IPS-20b (cell line): ENCODE results near the gene NT5DC3.

Experiments
- H3K27ac ChIP-seq: one replicate; pipeline ENCODE4 v1.5.1; 2013; ENCODE audit warnings: low read length
- H3K27me3 ChIP-seq: 2 replicates; pipeline ENCODE4 v1.6.1; 2013; ENCODE audit warnings: mild to moderate bottlenecking, low read length, inconsistent platforms; ENCODE audit not compliant: insufficient read depth
- H3K36me3 ChIP-seq: 2 replicates; pipeline ENCODE4 v1.6.1; 2013; ENCODE audit warnings: low read depth, mild to moderate bottlenecking, inconsistent platforms, low read length, moderate library complexity; ENCODE audit not compliant: insufficient read depth
- H3K4me1 ChIP-seq: 2 replicates; pipeline ENCODE4 v1.6.1; 2013; ENCODE audit warnings: mild to moderate bottlenecking, control low read depth, inconsistent platforms, low read length, moderate library complexity; ENCODE audit not compliant: insufficient read depth
- H3K4me3 ChIP-seq: 2 replicates; pipeline ENCODE4 v1.5.1; 2013; ENCODE audit warnings: mild to moderate bottlenecking, low read length, inconsistent platforms
- H3K9ac ChIP-seq: 2 replicates; pipeline ENCODE4 v1.6.1; 2013; ENCODE audit warnings: low read depth, mild to moderate bottlenecking, inconsistent platforms, low read length, moderate library complexity
- H3K9me3 ChIP-seq: 2 replicates; pipeline ENCODE4 v1.6.1; 2013; ENCODE audit warnings: mild to moderate bottlenecking, low read depth, low read length, inconsistent platforms; ENCODE audit not compliant: insufficient read depth

NT5DC3 gene

GRCh38 chr12:103840876-103841689 is at the start of gene NT5DC3:
NT5DC3 (minus strand) TSS chr12:103841234; CDS start chr12:103841156, 78 bp downstream.
- Histone ChIP-seq H3K4me1 (no peaks in the 10 kb centered on the region; the same call in 1 of the 2 replicates), H3K4me3 (peak within 1 kb of the TSS; percentile 85), H3K27ac (peak within 1 kb of the TSS; percentile 51), H3K9me3 (no peaks in the 10 kb centered on the region), H3K9ac (peak within 1 kb of the TSS; percentile 83), H3K36me3 (no peaks in the 10 kb centered on the region), H3K27me3 (peaks cover 10% of the 10 kb centered on the region)

GRCh38 chr12:103887738-103888137 is 46.7 kb upstream of the NT5DC3 start:
- Histone ChIP-seq H3K27ac (no peak overlapping the region), H3K9me3 (no peaks in the 10 kb centered on the region), H3K36me3 (no peaks in the 10 kb centered on the region), H3K9ac (no peak overlapping the region), H3K27me3 (no peaks in the 10 kb centered on the region), H3K4me1 (no peaks in the 10 kb centered on the region), H3K4me3 (no peak overlapping the region)

GRCh38 chr12:103886195-103886797 is 45.3 kb upstream of the NT5DC3 start:
- Histone ChIP-seq H3K9ac (no peak overlapping the region), H3K27ac (no peak overlapping the region), H3K4me3 (no peak overlapping the region), H3K27me3 (no peaks in the 10 kb centered on the region), H3K36me3 (no peaks in the 10 kb centered on the region), H3K9me3 (no peaks in the 10 kb centered on the region), H3K4me1 (no peaks in the 10 kb centered on the region)

- H3K36me3 ChIP-seq, result no peaks in the 10 kb centered on the region
- no peak overlapping the region for H3K27ac ChIP-seq
- no peak overlapping the region for H3K4me3 ChIP-seq
- no peak overlapping the region for H3K9ac ChIP-seq
- no peaks in the 10 kb centered on the region for H3K4me1 ChIP-seq
- no peaks in the 10 kb centered on the region for H3K27me3 ChIP-seq
- H3K9me3 ChIP-seq, result no peaks in the 10 kb centered on the region
Measured at GRCh38 chr12:103884316-103884715, 43.3 kb upstream of the NT5DC3 start.

GRCh38 chr12:103883908-103884307 is 42.9 kb upstream of the NT5DC3 start:
- no peak overlapping the region for H3K27ac ChIP-seq
- no peaks in the 10 kb centered on the region for H3K27me3 ChIP-seq
- H3K36me3 ChIP-seq, result no peaks in the 10 kb centered on the region
- H3K4me1 ChIP-seq, result no peaks in the 10 kb centered on the region
- no peak overlapping the region for H3K9ac ChIP-seq
- no peak overlapping the region for H3K4me3 ChIP-seq
- H3K9me3 ChIP-seq, result no peaks in the 10 kb centered on the region

- Histone ChIP-seq H3K9ac (no peak overlapping the region), H3K4me3 (no peak overlapping the region), H3K27me3 (0 out of 2 replicates have a peak, but pooled peaks cover 7% of the 10 kb centered on the region), H3K27ac (no peak overlapping the region), H3K9me3 (no peaks in the 10 kb centered on the region), H3K4me1 (no peaks in the 10 kb centered on the region), H3K36me3 (no peaks in the 10 kb centered on the region)
Measured at GRCh38 chr12:103882861-103883596, 42.0 kb upstream of the NT5DC3 start.

GRCh38 chr12:103881261-103881660 is 40.2 kb upstream of the NT5DC3 start:
- H3K27me3 ChIP-seq, result 0 out of 2 replicates have a peak, but pooled peaks cover 7% of the 10 kb centered on the region
- H3K36me3 ChIP-seq, result no peaks in the 10 kb centered on the region
- H3K9me3 ChIP-seq, result no peaks in the 10 kb centered on the region
- no peak overlapping the region for H3K27ac ChIP-seq
- no peak overlapping the region for H3K4me3 ChIP-seq
- H3K4me1 ChIP-seq, result no peaks in the 10 kb centered on the region
- H3K9ac ChIP-seq, result no peak overlapping the region

- no peaks in the 10 kb centered on the region for H3K9me3 ChIP-seq
- H3K4me3 ChIP-seq, result no peak overlapping the region
- 0 out of 2 replicates have a peak, but pooled peaks cover 7% of the 10 kb centered on the region for H3K27me3 ChIP-seq
- H3K27ac ChIP-seq, result no peak overlapping the region
- no peak overlapping the region for H3K9ac ChIP-seq
- no peaks in the 10 kb centered on the region for H3K4me1 ChIP-seq
- H3K36me3 ChIP-seq, result no peaks in the 10 kb centered on the region
Measured at GRCh38 chr12:103880299-103881142, 39.5 kb upstream of the NT5DC3 start.

GRCh38 chr12:103879878-103880277 is 38.8 kb upstream of the NT5DC3 start:
- Histone ChIP-seq H3K36me3 (no peaks in the 10 kb centered on the region), H3K9me3 (no peaks in the 10 kb centered on the region), H3K9ac (no peak overlapping the region), H3K27me3 (0 out of 2 replicates have a peak, but pooled peaks cover 7% of the 10 kb centered on the region), H3K4me3 (no peak overlapping the region), H3K4me1 (no peaks in the 10 kb centered on the region), H3K27ac (no peak overlapping the region)

- no peak overlapping the region for H3K9ac ChIP-seq
- no peak overlapping the region for H3K4me3 ChIP-seq
- H3K27ac ChIP-seq, result no peak overlapping the region
- H3K36me3 ChIP-seq, result no peaks in the 10 kb centered on the region
- no peaks in the 10 kb centered on the region for H3K9me3 ChIP-seq
- no peaks in the 10 kb centered on the region for H3K4me1 ChIP-seq
- 0 out of 2 replicates have a peak, but pooled peaks cover 7% of the 10 kb centered on the region for H3K27me3 ChIP-seq
Measured at GRCh38 chr12:103879048-103879692, 38.1 kb upstream of the NT5DC3 start.
